Activated gamma-delta T cell treated with anti-CD3 and anti-CD28 coated beads, Interleukin-2, amount 50 U/mL, for 16 hours (primary cell): Measurements from ENCODE around the gene SYNE3.

Experiments used
- DNase-seq: peaks from one replicate; pipeline ENCODE4 v3.0.0-alpha.2; 2020; ENCODE audit warnings: low read depth

Gene SYNE3

GRCh38 chr14:95540236-95540855 lies 23.9 kb upstream of the SYNE3 start:
- no peak for DNase-seq

GRCh38 chr14:95538801-95539509 lies 22.5 kb upstream of the SYNE3 start:
- no peak for DNase-seq

GRCh38 chr14:95537298-95538089 lies 21.0 kb upstream of the SYNE3 start:
- DNase-seq = no peak

GRCh38 chr14:95536671-95537070 lies 20.2 kb upstream of the SYNE3 start:
- no peak for DNase-seq

GRCh38 chr14:95536036-95536593 lies 19.7 kb upstream of the SYNE3 start:
- no peak for DNase-seq

- DNase-seq = no peak
Measured at GRCh38 chr14:95535226-95536021, 19.0 kb upstream of the SYNE3 start.

GRCh38 chr14:95534299-95535225 lies 18.1 kb upstream of the SYNE3 start, which contains the start of gene GLRX5:
GLRX5 (plus strand) TSS chr14:95535050; CDS start chr14:95535090, 40 bp downstream.
- peak; percentile 97 for DNase-seq

GRCh38 chr14:95533822-95534221 lies 17.4 kb upstream of the SYNE3 start:
- DNase-seq = no peak

GRCh38 chr14:95533391-95533821 lies 17.0 kb upstream of the SYNE3 start:
- no peak for DNase-seq

- no peak for DNase-seq
Measured at GRCh38 chr14:95531969-95532368, 15.5 kb upstream of the SYNE3 start.

GRCh38 chr14:95531473-95531872 lies 15.0 kb upstream of the SYNE3 start:
- no peak for DNase-seq

- DNase-seq = no peak
Measured at GRCh38 chr14:95530473-95531276, 14.2 kb upstream of the SYNE3 start.

- DNase-seq = no peak
Measured at GRCh38 chr14:95529216-95529615, 12.8 kb upstream of the SYNE3 start.

- DNase-seq = peak; percentile 36
Measured at GRCh38 chr14:95527387-95528002, 11.0 kb upstream of the SYNE3 start.

GRCh38 chr14:95526483-95527386 lies 10.3 kb upstream of the SYNE3 start:
- no peak for DNase-seq

GRCh38 chr14:95525999-95526398 lies 9.5 kb upstream of the SYNE3 start:
- DNase-seq = no peak

- DNase-seq = no peak
Measured at GRCh38 chr14:95524706-95525512, 8.5 kb upstream of the SYNE3 start.
